ENCODE data around the gene EIF4E2.

The EIF4E2 gene

GRCh38 chr2:232549655-232550353 is 685 bp upstream of the EIF4E2 start:
- ATAC-seq (ENCODE audit: insufficient read depth, low read depth) (peak; percentile 10), DNase-seq (no peak)
- H3K9me3 ChIP-seq (ENCODE audit: insufficient read depth, low read length, severe bottlenecking) = no peaks in the 10 kb centered on the region
- peaks cover 53% of the 10 kb centered on the region for H3K4me1 ChIP-seq (ENCODE audit: insufficient read depth, low read length)
- H2AFZ ChIP-seq (ENCODE audit: low read depth, low read length) = peak overlapping the region; percentile 99
- peaks cover 36% of the 10 kb centered on the region for H3K36me3 ChIP-seq (ENCODE audit: insufficient read depth, low read length)
- H3K27me3 ChIP-seq (ENCODE audit: insufficient read depth, low read length, poor library complexity) = no peaks in the 10 kb centered on the region
- peak overlapping the region; percentile 77 to 94 for H3K4me3 ChIP-seq (ENCODE audit: low read depth in 1 of 2, low read length in 2 of 2)
- peaks cover 35% of the 10 kb centered on the region for H4K20me1 ChIP-seq (ENCODE audit: insufficient read depth, low read length)
- peak overlapping the region; percentile 96 for H3K27ac ChIP-seq (ENCODE audit: low read length)
- no peak for TF ChIP-seq EZH2 (IDR thresholded peaks at IDR 0.05; ENCODE audit: borderline replicate concordance, low read depth, low read length, severe bottlenecking)
- TF ChIP-seq, protein P1, sequence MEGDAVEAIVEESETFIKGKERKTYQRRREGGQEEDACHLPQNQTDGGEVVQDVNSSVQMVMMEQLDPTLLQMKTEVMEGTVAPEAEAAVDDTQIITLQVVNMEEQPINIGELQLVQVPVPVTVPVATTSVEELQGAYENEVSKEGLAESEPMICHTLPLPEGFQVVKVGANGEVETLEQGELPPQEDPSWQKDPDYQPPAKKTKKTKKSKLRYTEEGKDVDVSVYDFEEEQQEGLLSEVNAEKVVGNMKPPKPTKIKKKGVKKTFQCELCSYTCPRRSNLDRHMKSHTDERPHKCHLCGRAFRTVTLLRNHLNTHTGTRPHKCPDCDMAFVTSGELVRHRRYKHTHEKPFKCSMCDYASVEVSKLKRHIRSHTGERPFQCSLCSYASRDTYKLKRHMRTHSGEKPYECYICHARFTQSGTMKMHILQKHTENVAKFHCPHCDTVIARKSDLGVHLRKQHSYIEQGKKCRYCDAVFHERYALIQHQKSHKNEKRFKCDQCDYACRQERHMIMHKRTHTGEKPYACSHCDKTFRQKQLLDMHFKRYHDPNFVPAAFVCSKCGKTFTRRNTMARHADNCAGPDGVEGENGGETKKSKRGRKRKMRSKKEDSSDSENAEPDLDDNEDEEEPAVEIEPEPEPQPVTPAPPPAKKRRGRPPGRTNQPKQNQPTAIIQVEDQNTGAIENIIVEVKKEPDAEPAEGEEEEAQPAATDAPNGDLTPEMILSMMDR (IDR thresholded peaks at IDR 0.05; ENCODE audit: borderline replicate concordance, extremely low read depth, low read length, poor library complexity, severe bottlenecking) = no peak
- peak overlapping the region; percentile 98 for H3K9ac ChIP-seq (ENCODE audit: low read depth, low read length)
- H3K4me2 ChIP-seq (ENCODE audit: insufficient read depth, low read length) = peak overlapping the region; percentile 94
- H3K79me2 ChIP-seq (ENCODE audit: insufficient read depth, low read length) = peaks cover 89% of the 10 kb centered on the region

DNA sequence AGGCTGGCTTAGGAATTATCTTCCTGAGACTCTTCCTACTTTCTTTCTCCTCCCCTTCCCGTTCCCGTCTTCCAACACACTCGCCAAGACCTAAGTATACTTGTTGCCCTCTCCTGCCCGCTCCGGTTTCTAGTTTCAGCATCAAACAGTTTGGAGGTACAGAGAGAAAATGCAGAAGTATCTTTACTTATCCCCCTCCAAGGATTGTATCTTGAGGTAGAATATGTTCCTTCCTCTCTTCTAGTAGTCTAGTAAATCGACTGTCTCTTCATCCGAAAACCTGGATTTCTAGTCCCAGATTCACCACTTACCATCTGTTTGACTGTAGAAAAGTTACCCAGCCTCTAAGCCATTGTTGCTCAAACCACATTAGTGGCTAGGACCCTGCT is 755 bp downstream of the EIF4E2 start:
- peaks cover 93% of the 10 kb centered on the region for H3K79me2 ChIP-seq (ENCODE audit: insufficient read depth, low read length)
- peak overlapping the region; percentile 77 to 94; a peak in 3 of 4 replicates for H3K4me3 ChIP-seq (ENCODE audit: low read depth in 1 of 2, low read length in 2 of 2)
- no peak for TF ChIP-seq EZH2 (IDR thresholded peaks at IDR 0.05; ENCODE audit: borderline replicate concordance, low read depth, low read length, severe bottlenecking)
- TF ChIP-seq, protein P1 (IDR thresholded peaks at IDR 0.05; ENCODE audit: borderline replicate concordance, extremely low read depth, low read length, poor library complexity, severe bottlenecking) = no peak
- no peak for ATAC-seq (ENCODE audit: insufficient read depth, low read depth)
- H3K9ac ChIP-seq (ENCODE audit: low read depth, low read length) = peak overlapping the region; percentile 98
- H3K27ac ChIP-seq (ENCODE audit: low read length) = peak overlapping the region; percentile 96
- no peaks in the 10 kb centered on the region for H3K27me3 ChIP-seq (ENCODE audit: insufficient read depth, low read length, poor library complexity)
- H3K9me3 ChIP-seq (ENCODE audit: insufficient read depth, low read length, severe bottlenecking) = no peaks in the 10 kb centered on the region
- H2AFZ ChIP-seq (ENCODE audit: low read depth, low read length) = peak overlapping the region; percentile 99
- no peak for DNase-seq
- peaks cover 36% of the 10 kb centered on the region for H4K20me1 ChIP-seq (ENCODE audit: insufficient read depth, low read length)
- H3K36me3 ChIP-seq (ENCODE audit: insufficient read depth, low read length) = peaks cover 38% of the 10 kb centered on the region
- peak overlapping the region; percentile 94 for H3K4me2 ChIP-seq (ENCODE audit: insufficient read depth, low read length)
- H3K4me1 ChIP-seq (ENCODE audit: insufficient read depth, low read length) = peaks cover 53% of the 10 kb centered on the region

GRCh38 chr2:232551776-232552175 is 1.3 kb downstream of the EIF4E2 start:
- Histone ChIP-seq H3K4me1 (ENCODE audit: insufficient read depth, low read length) (peaks cover 52% of the 10 kb centered on the region), H3K4me2 (ENCODE audit: insufficient read depth, low read length) (peak overlapping the region; percentile 94), H3K27ac (ENCODE audit: low read length) (no peak overlapping the region; the same call in 1 of the 2 replicates), H3K4me3 (ENCODE audit: low read depth in 1 of 2, low read length in 2 of 2) (peak overlapping the region in 1 of 2 experiments; percentile 94; a peak in 2 of 4 replicates), H2AFZ (ENCODE audit: low read depth, low read length) (no peak overlapping the region), H3K36me3 (ENCODE audit: insufficient read depth, low read length) (peaks cover 38% of the 10 kb centered on the region), H3K9me3 (ENCODE audit: insufficient read depth, low read length, severe bottlenecking) (no peaks in the 10 kb centered on the region), H3K27me3 (ENCODE audit: insufficient read depth, low read length, poor library complexity) (no peaks in the 10 kb centered on the region), H3K79me2 (ENCODE audit: insufficient read depth, low read length) (peaks cover 91% of the 10 kb centered on the region), H4K20me1 (ENCODE audit: insufficient read depth, low read length) (peaks cover 34% of the 10 kb centered on the region), H3K9ac (ENCODE audit: low read depth, low read length) (peak overlapping the region; percentile 98; the same call in 1 of the 2 replicates)
- TF ChIP-seq, protein P1 (IDR thresholded peaks at IDR 0.05; ENCODE audit: borderline replicate concordance, extremely low read depth, low read length, poor library complexity, severe bottlenecking) = no peak
- no peak for TF ChIP-seq EZH2 (IDR thresholded peaks at IDR 0.05; ENCODE audit: borderline replicate concordance, low read depth, low read length, severe bottlenecking)
- ATAC-seq (ENCODE audit: insufficient read depth, low read depth) (no peak), DNase-seq (no peak)
